Neural cell (in vitro differentiated cells): ENCODE data around the gene GZF1. TPM values are rescaled to one million over a fixed set of nuclear protein-coding genes. Genes with fewer than 3 reads are reported as not detected.

Source experiments
- H2AFZ ChIP-seq: fragments of 200-600, 300-800 bp; sonication (generic), shearing (Covaris generic); 2 replicates; pipeline ENCODE4 v1.6.0; 2014; ENCODE audit warnings: low read depth, mild to moderate bottlenecking, antibody characterized with exemption, low read length, moderate library complexity
- H3F3A ChIP-seq: fragments of 200-600 bp; shearing (Covaris generic); 2 replicates; pipeline ENCODE4 v1.6.1; 2016; ENCODE audit warnings: mild to moderate bottlenecking, moderate library complexity, mixed read lengths, antibody characterized with exemption, low read length; ENCODE audit not compliant: insufficient read depth, poor library complexity, severe bottlenecking
- H3K27ac ChIP-seq: fragments of 200-600, 300-800 bp; sonication (generic), shearing (Covaris generic); 2 replicates; pipeline ENCODE4 v1.5.1; 2014; ENCODE audit warnings: mild to moderate bottlenecking, low read length, moderate library complexity
- H3K27me3 ChIP-seq: fragments of 300-800, 200-600 bp; sonication (generic), shearing (Covaris generic); 2 replicates; pipeline ENCODE4 v1.6.0; 2014; ENCODE audit warnings: mild to moderate bottlenecking, low read depth, low read length, moderate library complexity; ENCODE audit not compliant: insufficient read depth
- H3K36me3 ChIP-seq: fragments of 300-800, 200-600 bp; sonication (generic), shearing (Covaris generic); 2 replicates; pipeline ENCODE4 v1.5.1; 2014; ENCODE audit warnings: mild to moderate bottlenecking, antibody characterized with exemption, low read length, moderate library complexity; ENCODE audit not compliant: insufficient read depth
- H3K4me2 ChIP-seq: fragments of 300-800, 200-600 bp; sonication (generic), shearing (Covaris generic); 2 replicates; pipeline ENCODE4 v1.6.0; 2014; ENCODE audit warnings: mild to moderate bottlenecking, low read length
- H3K4me3 ChIP-seq: fragments of 300-800, 200-600 bp; sonication (generic), shearing (Covaris generic); 2 replicates; pipeline ENCODE4 v1.5.1; 2014; ENCODE audit warnings: mild to moderate bottlenecking, low read length, moderate library complexity
- H3K79me2 ChIP-seq: fragments of 200-600 bp; shearing (Covaris generic); replicated peaks from 2 replicates; pipeline ENCODE4 v1.6.0; 2014; ENCODE audit warnings: mild to moderate bottlenecking, low read length, moderate library complexity; ENCODE audit not compliant: insufficient read depth
- H3K9ac ChIP-seq: fragments of 300-800, 200-600 bp; sonication (generic), shearing (Covaris generic); 2 replicates; pipeline ENCODE4 v1.6.1; 2016; ENCODE audit warnings: mild to moderate bottlenecking, low read length, mixed read lengths
- H3K9me2 ChIP-seq: fragments of 200-600 bp; shearing (Covaris generic); 2 replicates; pipeline ENCODE4 v1.6.1; 2016; ENCODE audit warnings: mild to moderate bottlenecking, low read length, mixed read lengths; ENCODE audit not compliant: insufficient read depth
- H3K9me3 ChIP-seq: fragments of 200-600, 300-800 bp; sonication (generic), shearing (Covaris generic); 2 replicates; pipeline ENCODE4 v1.6.1; 2016; ENCODE audit warnings: mild to moderate bottlenecking, mixed run types, low read length, moderate library complexity, mixed read lengths
- H4K20me1 ChIP-seq: fragments of 200-600 bp; shearing (Covaris generic); 2 replicates; pipeline ENCODE4 v1.6.1; 2016; ENCODE audit warnings: mild to moderate bottlenecking, mixed run types; ENCODE audit not compliant: insufficient read depth
- EP300 ChIP-seq: fragments of 450-650 bp; conservative IDR thresholded peaks from 2 replicates; pipeline ENCODE4 v1.6.1; 2014; ENCODE audit warnings: antibody characterized with exemption, mild to moderate bottlenecking, moderate library complexity; ENCODE audit not compliant: poor library complexity, severe bottlenecking
- EZH2 ChIP-seq: fragments of 200-600, 300-800 bp; shearing (Covaris generic), sonication (generic); IDR thresholded peaks from 2 replicates; pipeline ENCODE4 v1.6.1; 2014; ENCODE audit warnings: antibody characterized with exemption, low read length, borderline replicate concordance, mild to moderate bottlenecking; ENCODE audit not compliant: insufficient read depth, poor library complexity, severe bottlenecking
- MXI1 ChIP-seq: fragments of 450-650 bp; conservative IDR thresholded peaks from 2 replicates; pipeline ENCODE4 v1.6.1; 2014; ENCODE audit warnings: antibody characterized with exemption, mild to moderate bottlenecking; ENCODE audit not compliant: poor library complexity, severe bottlenecking
- POLR2AphosphoS5 ChIP-seq: IDR thresholded peaks from 2 replicates; pipeline ENCODE4 v1.6.1; 2012
- RAD21 ChIP-seq: fragments of 450-650 bp; conservative IDR thresholded peaks from 2 replicates; pipeline ENCODE4 v1.6.1; 2014; ENCODE audit warnings: antibody characterized with exemption, mild to moderate bottlenecking, moderate library complexity
- SMC3 ChIP-seq: fragments of 450-650 bp; conservative IDR thresholded peaks from 2 replicates; pipeline ENCODE4 v1.6.1; 2014; ENCODE audit warnings: antibody characterized with exemption, mild to moderate bottlenecking, moderate library complexity; ENCODE audit not compliant: poor library complexity
- TAF1 ChIP-seq: IDR thresholded peaks from 2 replicates; pipeline ENCODE4 v1.6.1; 2012; ENCODE audit warnings: low read depth
- polyA plus RNA-seq: library from polyadenylated mRNA; depleted of rRNA; stranded (reverse); fragments of >200 nt; gene quantifications from 2 replicates; pipeline ENCODE4 v1.2.3, GENCODE V29; 2014
- TF ChIP-seq, protein P1 (sequence below): IDR thresholded peaks from 2 replicates; pipeline ENCODE4 v1.6.1; 2012; ENCODE audit warnings: borderline replicate concordance
- TF ChIP-seq, protein P2 (sequence below): fragments of 450-650 bp; IDR thresholded peaks from 2 replicates; pipeline ENCODE4 v1.5.1; 2014; ENCODE audit warnings: antibody characterized with exemption, mild to moderate bottlenecking, moderate library complexity; ENCODE audit not compliant: poor library complexity, severe bottlenecking

The GZF1 gene
- polyA plus RNA-seq, 1 donor from 2014 or later, result 13.8 TPM

DNA sequence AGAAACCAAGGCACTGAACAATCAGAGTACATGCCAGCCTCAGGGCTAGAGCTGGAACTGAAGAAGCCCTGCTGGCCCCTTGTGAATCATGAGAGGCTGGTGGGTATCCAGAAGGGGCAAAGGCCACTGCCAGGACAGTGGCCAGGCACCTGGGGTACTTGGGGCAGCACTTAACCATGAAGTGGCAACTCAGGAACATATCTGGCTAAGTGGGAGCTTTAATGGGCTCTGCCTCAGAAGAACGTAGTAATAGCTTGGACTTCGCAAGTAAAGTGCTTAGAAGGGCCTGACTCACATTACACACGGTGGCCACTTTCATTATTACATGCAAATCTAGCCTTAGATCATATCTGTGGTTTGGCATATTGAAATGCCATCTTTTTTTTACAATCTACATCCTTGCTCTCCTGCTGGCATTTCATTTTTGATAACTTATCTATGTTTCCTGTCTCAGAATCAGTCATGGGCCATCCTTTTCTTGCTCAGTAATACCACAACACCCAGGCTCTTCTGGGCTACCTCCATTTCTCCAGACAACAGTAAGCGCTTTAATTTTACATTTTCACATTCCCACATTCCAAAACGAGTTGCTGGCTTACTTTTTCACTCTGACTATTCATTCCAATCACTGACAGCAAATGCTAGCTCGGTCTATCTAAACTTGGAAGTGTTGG is 37.7 kb downstream of the GZF1 start:
- TF ChIP-seq EZH2 (no peak), EP300 (no peak), TAF1 (no peak), SMC3 (no peak), MXI1 (no peak), RAD21 (no peak), POLR2AphosphoS5 (no peak)
- TF ChIP-seq, protein P1, sequence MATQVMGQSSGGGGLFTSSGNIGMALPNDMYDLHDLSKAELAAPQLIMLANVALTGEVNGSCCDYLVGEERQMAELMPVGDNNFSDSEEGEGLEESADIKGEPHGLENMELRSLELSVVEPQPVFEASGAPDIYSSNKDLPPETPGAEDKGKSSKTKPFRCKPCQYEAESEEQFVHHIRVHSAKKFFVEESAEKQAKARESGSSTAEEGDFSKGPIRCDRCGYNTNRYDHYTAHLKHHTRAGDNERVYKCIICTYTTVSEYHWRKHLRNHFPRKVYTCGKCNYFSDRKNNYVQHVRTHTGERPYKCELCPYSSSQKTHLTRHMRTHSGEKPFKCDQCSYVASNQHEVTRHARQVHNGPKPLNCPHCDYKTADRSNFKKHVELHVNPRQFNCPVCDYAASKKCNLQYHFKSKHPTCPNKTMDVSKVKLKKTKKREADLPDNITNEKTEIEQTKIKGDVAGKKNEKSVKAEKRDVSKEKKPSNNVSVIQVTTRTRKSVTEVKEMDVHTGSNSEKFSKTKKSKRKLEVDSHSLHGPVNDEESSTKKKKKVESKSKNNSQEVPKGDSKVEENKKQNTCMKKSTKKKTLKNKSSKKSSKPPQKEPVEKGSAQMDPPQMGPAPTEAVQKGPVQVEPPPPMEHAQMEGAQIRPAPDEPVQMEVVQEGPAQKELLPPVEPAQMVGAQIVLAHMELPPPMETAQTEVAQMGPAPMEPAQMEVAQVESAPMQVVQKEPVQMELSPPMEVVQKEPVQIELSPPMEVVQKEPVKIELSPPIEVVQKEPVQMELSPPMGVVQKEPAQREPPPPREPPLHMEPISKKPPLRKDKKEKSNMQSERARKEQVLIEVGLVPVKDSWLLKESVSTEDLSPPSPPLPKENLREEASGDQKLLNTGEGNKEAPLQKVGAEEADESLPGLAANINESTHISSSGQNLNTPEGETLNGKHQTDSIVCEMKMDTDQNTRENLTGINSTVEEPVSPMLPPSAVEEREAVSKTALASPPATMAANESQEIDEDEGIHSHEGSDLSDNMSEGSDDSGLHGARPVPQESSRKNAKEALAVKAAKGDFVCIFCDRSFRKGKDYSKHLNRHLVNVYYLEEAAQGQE, result no peak
- TF ChIP-seq, protein P2, sequence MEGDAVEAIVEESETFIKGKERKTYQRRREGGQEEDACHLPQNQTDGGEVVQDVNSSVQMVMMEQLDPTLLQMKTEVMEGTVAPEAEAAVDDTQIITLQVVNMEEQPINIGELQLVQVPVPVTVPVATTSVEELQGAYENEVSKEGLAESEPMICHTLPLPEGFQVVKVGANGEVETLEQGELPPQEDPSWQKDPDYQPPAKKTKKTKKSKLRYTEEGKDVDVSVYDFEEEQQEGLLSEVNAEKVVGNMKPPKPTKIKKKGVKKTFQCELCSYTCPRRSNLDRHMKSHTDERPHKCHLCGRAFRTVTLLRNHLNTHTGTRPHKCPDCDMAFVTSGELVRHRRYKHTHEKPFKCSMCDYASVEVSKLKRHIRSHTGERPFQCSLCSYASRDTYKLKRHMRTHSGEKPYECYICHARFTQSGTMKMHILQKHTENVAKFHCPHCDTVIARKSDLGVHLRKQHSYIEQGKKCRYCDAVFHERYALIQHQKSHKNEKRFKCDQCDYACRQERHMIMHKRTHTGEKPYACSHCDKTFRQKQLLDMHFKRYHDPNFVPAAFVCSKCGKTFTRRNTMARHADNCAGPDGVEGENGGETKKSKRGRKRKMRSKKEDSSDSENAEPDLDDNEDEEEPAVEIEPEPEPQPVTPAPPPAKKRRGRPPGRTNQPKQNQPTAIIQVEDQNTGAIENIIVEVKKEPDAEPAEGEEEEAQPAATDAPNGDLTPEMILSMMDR, result no peak
- H2AFZ ChIP-seq, result no peak overlapping the region
- H3F3A ChIP-seq, result no peaks in the 10 kb centered on the region
- no peak overlapping the region for H3K27ac ChIP-seq
- no peaks in the 10 kb centered on the region for H3K9me3 ChIP-seq
- no peaks in the 10 kb centered on the region for H3K79me2 ChIP-seq
- H3K36me3 ChIP-seq, result no peaks in the 10 kb centered on the region
- no peaks in the 10 kb centered on the region for H3K27me3 ChIP-seq
- H3K4me2 ChIP-seq, result no peak overlapping the region
- H3K9me2 ChIP-seq, result no peaks in the 10 kb centered on the region
- H3K9ac ChIP-seq, result no peak overlapping the region
- no peak overlapping the region for H3K4me3 ChIP-seq
- no peaks in the 10 kb centered on the region for H4K20me1 ChIP-seq

DNA sequence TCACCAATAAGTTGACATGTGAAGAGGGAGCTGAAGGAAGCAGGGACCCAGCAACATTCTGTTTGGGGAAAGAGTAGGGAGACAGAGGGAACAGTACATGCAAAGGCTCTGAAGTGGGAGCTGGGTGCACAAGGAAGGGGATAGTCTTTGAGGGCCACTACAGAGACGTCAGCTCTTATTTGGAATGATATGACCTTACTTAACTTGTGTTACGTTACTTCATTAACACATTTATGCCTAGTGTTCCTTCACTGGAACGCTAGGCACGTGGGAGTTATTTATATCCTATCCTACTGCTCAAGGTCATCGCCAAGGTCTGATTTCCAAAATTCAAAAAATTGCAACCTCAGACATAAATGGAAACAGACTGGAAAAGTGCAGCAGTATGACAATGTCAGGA is 39.1 kb downstream of the GZF1 start:
- Histone ChIP-seq H2AFZ (no peak overlapping the region), H3K27ac (no peak overlapping the region), H3K27me3 (no peaks in the 10 kb centered on the region), H3K9me3 (no peaks in the 10 kb centered on the region), H3K36me3 (no peaks in the 10 kb centered on the region), H3K79me2 (no peaks in the 10 kb centered on the region), H3K4me3 (no peak overlapping the region), H3F3A (no peaks in the 10 kb centered on the region), H3K9me2 (no peaks in the 10 kb centered on the region), H3K4me2 (no peak overlapping the region), H4K20me1 (no peaks in the 10 kb centered on the region), H3K9ac (no peak overlapping the region)
- TF ChIP-seq EZH2, result no peak
- TF ChIP-seq, protein P2, result no peak
- TF ChIP-seq POLR2AphosphoS5, result no peak
- TF ChIP-seq TAF1, result no peak
- TF ChIP-seq EP300, result no peak
- TF ChIP-seq, protein P1, result no peak
- no peak for TF ChIP-seq RAD21
- TF ChIP-seq MXI1, result no peak
- no peak for TF ChIP-seq SMC3
